OCI-LY3 (cell line): ENCODE results near the gene COMMD10.

Source experiments
- H2AFZ ChIP-seq: fragments of 200-600, 300-600 bp; shearing (Covaris generic); 2 replicates; pipeline ENCODE4 v1.6.0; 2014; ENCODE audit warnings: antibody characterized with exemption, low read depth, low read length
- H3K27ac ChIP-seq: fragments of 200-600, 300-600 bp; sonication (generic); 2 replicates; pipeline ENCODE4 v1.5.1; 2014; ENCODE audit warnings: mild to moderate bottlenecking, low read length, moderate library complexity, mixed read lengths
- H3K27me3 ChIP-seq: fragments of 200-600, 300-600 bp; sonication (generic); 2 replicates; pipeline ENCODE4 v1.6.1; 2014; ENCODE audit warnings: low read depth, low read length, mixed read lengths
- H3K36me3 ChIP-seq: fragments of 200-600, 300-600 bp; sonication (generic); replicated peaks from 2 replicates; pipeline ENCODE3; 2014; ENCODE audit warnings: low read depth, low read length, mixed read lengths
- H3K4me1 ChIP-seq: fragments of 300-600, 200-600 bp; sonication (generic); 2 replicates; pipeline ENCODE4 v1.6.1; 2014; ENCODE audit warnings: low read length, mixed read lengths
- H3K4me2 ChIP-seq: fragments of 200-600, 300-600 bp; sonication (generic); 2 replicates; pipeline ENCODE4 v1.6.1; 2014; ENCODE audit warnings: low read length, mixed read lengths
- H3K4me3 ChIP-seq: fragments of 300-600, 200-600 bp; sonication (generic); 2 replicates; pipeline ENCODE4 v1.5.1; 2014; ENCODE audit warnings: antibody characterized with exemption, mild to moderate bottlenecking, low read length, moderate library complexity
- H3K79me2 ChIP-seq: fragments of 300-600, 200-600 bp; shearing (Covaris generic); 2 replicates; pipeline ENCODE4 v1.6.1; 2014; ENCODE audit warnings: mild to moderate bottlenecking, low read length, mixed read lengths
- H3K9ac ChIP-seq: fragments of 300-600, 200-600 bp; shearing (Covaris generic); 2 replicates; pipeline ENCODE4 v1.6.0; 2014; ENCODE audit warnings: mild to moderate bottlenecking, low read length, moderate library complexity
- H3K9me3 ChIP-seq: fragments of 200-600, 300-600 bp; shearing (Covaris generic); 2 replicates; pipeline ENCODE4 v1.6.1; 2014; ENCODE audit warnings: low read length, mixed read lengths; ENCODE audit not compliant: insufficient read depth
- H4K20me1 ChIP-seq: fragments of 200-600, 300-600 bp; sonication (generic); 2 replicates; pipeline ENCODE4 v1.6.1; 2016; ENCODE audit warnings: low read length, mixed read lengths; ENCODE audit not compliant: insufficient read depth
- EZH2phosphoT487 ChIP-seq: fragments of 200-600 bp; shearing (Covaris generic); IDR thresholded peaks from 2 replicates; pipeline ENCODE4 v1.6.1; 2018; ENCODE audit warnings: antibody characterized with exemption, mixed run types, low read depth
- TF ChIP-seq, protein P1 (sequence below): fragments of 200-600, 300-600 bp; sonication (generic); IDR thresholded peaks from 2 replicates; pipeline ENCODE4 v1.5.1; 2014; ENCODE audit warnings: antibody characterized with exemption, low read length, low read depth

COMMD10 gene

GRCh38 chr5:116042375-116042774 lies 42.5 kb upstream of the COMMD10 start:
- no peak overlapping the region for H3K4me2 ChIP-seq
- no peak overlapping the region for H2AFZ ChIP-seq
- no peak overlapping the region for H3K9ac ChIP-seq
- H3K79me2 ChIP-seq = no peaks in the 10 kb centered on the region
- peaks cover 13% of the 10 kb centered on the region for H3K4me1 ChIP-seq
- H3K27me3 ChIP-seq = no peaks in the 10 kb centered on the region; the same call in 1 of the 2 replicates
- no peaks in the 10 kb centered on the region for H4K20me1 ChIP-seq
- H3K27ac ChIP-seq = no peak overlapping the region
- no peaks in the 10 kb centered on the region for H3K36me3 ChIP-seq
- H3K4me3 ChIP-seq = no peak overlapping the region
- no peak for TF ChIP-seq EZH2phosphoT487
- TF ChIP-seq, protein P1, sequence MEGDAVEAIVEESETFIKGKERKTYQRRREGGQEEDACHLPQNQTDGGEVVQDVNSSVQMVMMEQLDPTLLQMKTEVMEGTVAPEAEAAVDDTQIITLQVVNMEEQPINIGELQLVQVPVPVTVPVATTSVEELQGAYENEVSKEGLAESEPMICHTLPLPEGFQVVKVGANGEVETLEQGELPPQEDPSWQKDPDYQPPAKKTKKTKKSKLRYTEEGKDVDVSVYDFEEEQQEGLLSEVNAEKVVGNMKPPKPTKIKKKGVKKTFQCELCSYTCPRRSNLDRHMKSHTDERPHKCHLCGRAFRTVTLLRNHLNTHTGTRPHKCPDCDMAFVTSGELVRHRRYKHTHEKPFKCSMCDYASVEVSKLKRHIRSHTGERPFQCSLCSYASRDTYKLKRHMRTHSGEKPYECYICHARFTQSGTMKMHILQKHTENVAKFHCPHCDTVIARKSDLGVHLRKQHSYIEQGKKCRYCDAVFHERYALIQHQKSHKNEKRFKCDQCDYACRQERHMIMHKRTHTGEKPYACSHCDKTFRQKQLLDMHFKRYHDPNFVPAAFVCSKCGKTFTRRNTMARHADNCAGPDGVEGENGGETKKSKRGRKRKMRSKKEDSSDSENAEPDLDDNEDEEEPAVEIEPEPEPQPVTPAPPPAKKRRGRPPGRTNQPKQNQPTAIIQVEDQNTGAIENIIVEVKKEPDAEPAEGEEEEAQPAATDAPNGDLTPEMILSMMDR = no peak
- no peaks in the 10 kb centered on the region for H3K9me3 ChIP-seq

DNA sequence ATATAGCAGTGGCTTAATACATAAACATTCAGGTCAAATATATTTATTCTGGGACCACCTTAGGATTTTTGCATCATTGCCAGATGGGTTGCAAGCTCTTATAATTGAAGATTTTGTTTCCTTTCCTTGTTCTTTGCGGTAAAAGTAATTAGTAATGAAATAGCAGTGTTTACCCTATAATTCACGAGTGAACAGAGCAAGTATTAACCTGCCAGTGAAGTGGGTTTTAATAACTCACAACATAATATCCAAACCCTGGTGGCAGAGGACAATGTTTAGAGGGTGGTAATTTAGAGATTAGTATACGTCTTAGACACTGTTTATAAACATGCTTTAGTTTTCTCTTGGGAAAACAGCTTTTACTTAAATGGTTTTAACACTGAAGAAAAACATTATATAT lies 40.8 kb upstream of the COMMD10 start:
- Histone ChIP-seq H3K9me3 (no peaks in the 10 kb centered on the region), H2AFZ (no peak overlapping the region), H3K4me1 (peaks cover 3% of the 10 kb centered on the region), H3K27me3 (no peaks in the 10 kb centered on the region; the same call in 1 of the 2 replicates), H3K79me2 (no peaks in the 10 kb centered on the region), H3K4me3 (no peak overlapping the region), H3K9ac (no peak overlapping the region), H4K20me1 (no peaks in the 10 kb centered on the region), H3K4me2 (no peak overlapping the region), H3K36me3 (no peaks in the 10 kb centered on the region), H3K27ac (no peak overlapping the region)
- TF ChIP-seq, protein P1 = no peak
- TF ChIP-seq EZH2phosphoT487 = no peak

- no peaks in the 10 kb centered on the region for H3K36me3 ChIP-seq
Observed at GRCh38 chr5:116045821-116046220, 39.0 kb upstream of the COMMD10 start.

DNA sequence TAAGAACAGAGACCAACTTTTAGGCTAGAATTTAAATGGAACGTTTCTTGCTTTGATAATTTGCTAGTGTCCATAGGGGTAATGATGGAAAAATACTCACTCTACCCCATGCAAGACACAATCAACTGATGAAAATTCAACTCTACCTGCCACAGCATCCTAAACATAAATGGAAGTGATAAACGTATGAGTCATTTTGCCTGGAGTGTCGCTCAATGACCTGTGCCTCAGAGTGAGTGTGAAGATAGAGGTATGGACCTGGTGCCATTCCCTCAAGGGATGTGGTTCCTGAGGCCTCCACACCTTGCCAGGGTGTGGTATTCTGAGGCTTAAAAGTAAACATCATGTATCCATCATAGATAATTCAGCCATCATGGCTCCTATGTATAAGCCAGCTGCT lies 38.6 kb upstream of the COMMD10 start:
- H3K36me3 ChIP-seq = no peaks in the 10 kb centered on the region
- no peaks in the 10 kb centered on the region for H3K79me2 ChIP-seq
- no peaks in the 10 kb centered on the region for H3K9me3 ChIP-seq
- no peak overlapping the region for H3K4me2 ChIP-seq
- TF ChIP-seq, protein P1 = no peak
- H4K20me1 ChIP-seq = no peaks in the 10 kb centered on the region
- H3K4me1 ChIP-seq = no peaks in the 10 kb centered on the region
- H3K27me3 ChIP-seq = no peaks in the 10 kb centered on the region
- no peak overlapping the region for H3K9ac ChIP-seq
- H3K27ac ChIP-seq = no peak overlapping the region
- no peak overlapping the region for H2AFZ ChIP-seq
- no peak overlapping the region for H3K4me3 ChIP-seq

More at GRCh38 chr5:116045821-116046220, 39.0 kb upstream of the COMMD10 start:
- H3K9ac ChIP-seq = no peak overlapping the region
- no peaks in the 10 kb centered on the region for H3K4me1 ChIP-seq
- H3K27me3 ChIP-seq = no peaks in the 10 kb centered on the region
- no peaks in the 10 kb centered on the region for H3K79me2 ChIP-seq
- H4K20me1 ChIP-seq = no peaks in the 10 kb centered on the region
- H3K27ac ChIP-seq = no peak overlapping the region
- TF ChIP-seq, protein P1 = no peak
- TF ChIP-seq EZH2phosphoT487 = no peak
- no peaks in the 10 kb centered on the region for H3K9me3 ChIP-seq
- no peak overlapping the region for H2AFZ ChIP-seq
- H3K4me3 ChIP-seq = no peak overlapping the region
- H3K4me2 ChIP-seq = no peak overlapping the region
